HG03039 (cell line): ENCODE results near the gene SPTLC2.
A peak's percentile ranks its signal among the peaks of the same experiment; 100 is the strongest.

Experiments used
- ATAC-seq: cut with Tn5 transposase; IDR thresholded peaks from one replicate; pipeline ENCODE4 v1.9.1; 2021; ENCODE audit warnings: mild to moderate bottlenecking, moderate library complexity; ENCODE audit not compliant: unreplicated experiment

SPTLC2 gene

GRCh38 chr14:77475432-77476115 lies 140.9 kb downstream of the SPTLC2 start:
- no peak for ATAC-seq

GRCh38 chr14:77474479-77475177 lies 141.8 kb downstream of the SPTLC2 start:
- no peak for ATAC-seq

- no peak for ATAC-seq
Observed at GRCh38 chr14:77473921-77474320, 142.5 kb downstream of the SPTLC2 start.

GRCh38 chr14:77470224-77470870 lies 146.1 kb downstream of the SPTLC2 start:
- ATAC-seq = no peak

- ATAC-seq = no peak
Observed at GRCh38 chr14:77469539-77469938, 146.9 kb downstream of the SPTLC2 start.

GRCh38 chr14:77469067-77469505 lies 147.4 kb downstream of the SPTLC2 start:
- ATAC-seq = no peak

- ATAC-seq = no peak
Observed at GRCh38 chr14:77467801-77468200, 148.6 kb downstream of the SPTLC2 start.

- ATAC-seq = no peak
Observed at GRCh38 chr14:77459072-77459723, 157.2 kb downstream of the SPTLC2 start.

- peak; percentile 15 for ATAC-seq
Observed at GRCh38 chr14:77458249-77458950, 158.0 kb downstream of the SPTLC2 start.

- peak; percentile 90 for ATAC-seq
Observed at GRCh38 chr14:77457522-77458248, 158.8 kb downstream of the SPTLC2 start, which contains the start of the genes AHSA1 and VIPAS39. Gene AHSA1, plus strand, starts transcription at chr14:77458093. Its CDS starts 97 bp downstream, at chr14:77458190. Gene VIPAS39, minus strand, starts transcription at chr14:77457601. Its CDS starts 3,499 bp downstream, at chr14:77454102.

GRCh38 chr14:77457115-77457521 lies 159.3 kb downstream of the SPTLC2 start:
- peak; percentile 12 for ATAC-seq
